Stimulated activated CD4-positive, alpha-beta T cell treated with anti-CD3 and anti-CD28 coated beads, Interleukin-4, amount 100 ng/mL, for 24 hours (primary cell): ENCODE results near the gene METTL21C.

ENCODE experiments used
- DNase-seq: peaks from one replicate; pipeline ENCODE4 v3.0.0-alpha.2; 2020

The METTL21C gene

DNA sequence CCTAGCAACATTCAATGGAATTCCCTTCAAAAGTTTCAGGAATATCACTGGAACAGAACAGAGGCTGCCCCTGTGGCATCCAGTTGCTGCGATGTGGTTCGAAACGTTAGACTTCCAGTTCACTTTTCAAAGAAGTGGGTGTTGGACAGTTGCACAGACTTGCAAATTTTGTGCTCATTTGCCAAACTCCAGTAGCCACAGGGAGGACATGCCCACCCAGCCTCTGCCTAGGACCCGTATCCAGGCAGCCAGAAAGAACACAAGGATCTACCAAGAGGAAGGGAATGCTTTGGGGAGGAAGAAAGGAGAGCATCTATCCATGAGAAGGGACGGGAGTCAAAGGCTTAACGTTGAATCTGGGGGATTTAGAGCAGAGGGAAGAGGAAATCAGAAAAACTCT lies at the start of gene METTL21C:
TSS of gene METTL21C (minus strand) at position 108 of the 400 bp plus-strand sequence. CDS start 546 bp downstream, outside the sequence.
- DNase-seq, result no peak

- no peak for DNase-seq
Measured at GRCh38 chr13:102742506-102742905, 47.7 kb upstream of the METTL21C start.

DNA sequence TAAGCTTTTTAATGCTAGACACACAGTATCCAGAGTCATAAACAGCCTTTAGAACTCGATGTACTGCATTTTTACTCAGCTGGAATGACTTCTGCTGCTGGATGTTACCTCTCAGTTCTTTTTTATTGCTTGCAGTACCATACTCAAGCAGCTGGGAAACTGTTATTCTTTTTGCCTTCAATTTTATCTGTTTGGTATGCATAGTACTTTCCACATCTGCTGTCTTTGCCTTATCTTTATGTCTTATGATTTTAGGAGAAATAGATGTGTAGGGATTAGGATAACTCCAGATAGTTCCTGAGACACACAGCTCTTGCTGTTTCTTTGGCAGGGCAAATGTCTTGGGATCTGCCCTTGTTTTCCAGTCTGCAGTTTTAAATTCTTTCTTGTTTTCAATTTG lies 47.3 kb upstream of the METTL21C start:
- DNase-seq, result no peak

GRCh38 chr13:102729560-102730270 lies 34.9 kb upstream of the METTL21C start:
- DNase-seq, result no peak

GRCh38 chr13:102726430-102726829 lies 31.6 kb upstream of the METTL21C start:
- DNase-seq, result no peak

DNA sequence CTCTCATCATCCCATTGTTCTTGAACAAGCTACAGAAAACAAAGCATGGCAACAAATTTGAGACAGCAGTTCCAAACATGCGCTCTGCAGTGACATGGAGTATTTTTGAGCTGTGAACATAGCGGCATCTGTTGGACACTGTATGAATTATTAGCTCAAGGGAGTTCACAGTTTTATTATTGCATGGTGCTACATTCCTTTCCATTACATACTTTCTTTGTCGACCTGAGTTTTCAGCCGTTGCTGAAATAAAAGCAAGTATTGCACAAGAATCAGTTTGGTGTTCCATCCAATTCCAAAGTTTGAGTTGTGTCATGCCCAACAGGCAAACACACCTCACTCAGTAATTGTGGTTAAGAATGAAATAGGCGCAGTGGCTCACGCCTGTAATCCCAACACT lies 30.1 kb upstream of the METTL21C start:
- no peak for DNase-seq

GRCh38 chr13:102721800-102722231 lies 27.0 kb upstream of the METTL21C start:
- no peak for DNase-seq

- no peak for DNase-seq
Measured at GRCh38 chr13:102718746-102719145, 23.9 kb upstream of the METTL21C start.

- DNase-seq, result no peak
Measured at GRCh38 chr13:102715447-102715846, 20.6 kb upstream of the METTL21C start.

GRCh38 chr13:102710261-102710679 lies 15.4 kb upstream of the METTL21C start:
- DNase-seq, result no peak

DNA sequence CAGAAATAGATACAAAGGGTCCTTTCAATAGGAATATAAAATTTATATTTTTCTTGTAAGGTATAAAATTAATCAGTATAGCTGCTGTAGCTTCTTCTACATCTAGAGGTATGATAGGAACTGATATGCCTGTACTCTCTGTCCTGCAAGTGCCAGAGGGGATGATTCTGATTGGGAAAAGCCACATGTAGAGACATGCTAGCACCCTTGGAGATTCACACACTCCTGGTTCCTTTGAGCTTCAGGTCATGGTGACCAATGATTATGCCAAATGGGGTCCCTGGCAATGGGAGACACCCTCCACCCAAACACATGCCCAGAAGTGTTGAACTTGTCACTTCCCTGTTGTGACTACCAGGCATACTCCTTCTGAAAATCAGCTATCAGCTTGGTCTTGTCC lies 14.7 kb upstream of the METTL21C start:
- DNase-seq, result no peak

DNA sequence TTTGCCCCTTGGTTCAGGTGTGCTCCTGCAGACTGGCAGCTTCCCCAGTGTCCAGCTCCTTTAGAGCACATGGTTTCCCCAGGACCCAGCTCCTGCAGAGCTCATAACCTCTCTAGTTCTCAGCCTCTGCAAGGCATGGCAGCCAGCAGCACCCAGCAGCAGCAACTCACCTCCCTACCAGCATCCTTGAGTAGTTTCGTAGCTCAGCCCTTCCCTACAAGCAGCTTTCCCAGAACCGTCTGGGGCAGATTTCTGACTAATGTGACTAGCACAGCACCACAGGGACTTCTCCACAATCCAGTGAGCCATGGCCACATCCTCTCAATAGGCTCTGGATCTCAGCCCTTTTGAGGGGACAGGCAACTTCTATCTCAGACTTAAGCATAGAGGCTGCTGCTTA lies 14.1 kb upstream of the METTL21C start:
- no peak for DNase-seq

GRCh38 chr13:102708211-102708610 lies 13.4 kb upstream of the METTL21C start:
- no peak for DNase-seq

GRCh38 chr13:102707467-102707866 lies 12.6 kb upstream of the METTL21C start:
- no peak for DNase-seq

- DNase-seq, result no peak
Measured at GRCh38 chr13:102704238-102705058, 9.6 kb upstream of the METTL21C start.

GRCh38 chr13:102703726-102704035 lies 8.8 kb upstream of the METTL21C start:
- DNase-seq, result no peak

- no peak for DNase-seq
Measured at GRCh38 chr13:102702965-102703725, 8.3 kb upstream of the METTL21C start.

DNA sequence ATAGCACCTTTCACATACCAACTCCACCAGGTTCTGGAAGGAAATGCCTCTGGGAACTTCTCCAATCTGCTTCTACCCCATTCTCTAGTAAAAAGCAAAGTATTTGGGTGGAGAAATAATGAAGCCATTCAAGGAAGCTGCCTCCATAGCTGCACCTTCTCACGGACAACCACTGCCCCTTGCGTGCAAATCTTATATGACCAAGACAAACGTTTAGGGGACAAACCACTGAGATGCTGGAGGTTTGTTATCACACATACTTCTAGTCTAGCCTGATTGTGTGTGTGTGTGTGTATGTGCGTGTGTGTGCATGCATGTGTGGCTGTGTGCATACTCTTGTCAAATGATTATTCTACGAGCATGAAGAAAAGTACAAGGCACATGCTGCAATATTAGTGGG lies 6.5 kb upstream of the METTL21C start:
- DNase-seq, result no peak

- no peak for DNase-seq
Measured at GRCh38 chr13:102700088-102701031, 5.5 kb upstream of the METTL21C start.

DNA sequence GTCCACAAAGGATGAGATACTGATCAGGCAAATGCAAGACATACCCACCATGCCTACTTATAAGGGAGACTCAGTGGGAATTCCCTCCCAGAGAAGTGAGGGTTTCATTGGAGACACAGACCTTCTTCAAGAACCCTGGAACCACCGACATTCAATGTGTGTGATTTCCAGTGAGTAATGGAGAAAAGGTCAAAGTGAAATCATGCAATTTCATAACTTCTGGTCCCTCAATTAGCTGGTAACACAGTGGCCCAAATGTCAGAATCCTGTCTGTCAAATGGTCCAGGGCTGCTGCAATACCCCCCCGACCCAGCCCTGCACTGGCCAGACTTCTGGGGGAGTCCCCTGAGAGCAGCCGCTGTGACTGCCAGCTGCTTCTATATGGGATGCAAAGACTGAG lies 4.7 kb upstream of the METTL21C start:
- DNase-seq, result no peak

DNA sequence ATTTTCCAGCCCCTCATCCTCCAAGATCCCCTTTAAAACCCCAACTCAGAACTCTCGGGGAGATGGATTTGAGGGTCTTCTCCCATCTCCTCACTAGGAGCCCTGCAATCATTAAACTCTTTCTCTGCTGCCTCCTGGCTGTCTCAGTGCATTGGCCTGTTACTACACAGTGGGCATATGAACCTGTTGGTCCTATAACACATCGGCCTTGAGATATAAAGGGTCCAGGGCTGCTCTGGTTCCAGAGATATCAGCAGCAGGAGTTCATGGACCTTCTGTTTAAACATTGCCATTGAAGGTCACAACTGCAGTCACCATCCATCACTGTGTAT lies 3.8 kb upstream of the METTL21C start:
- DNase-seq, result no peak

- no peak for DNase-seq
Measured at GRCh38 chr13:102697929-102698648, 3.2 kb upstream of the METTL21C start.
